GM19099 (cell line): ENCODE measurements around the gene ZNF304.

Experiments used
- POLR2A ChIP-seq: IDR thresholded peaks from 3 replicates; pipeline ENCODE4 v1.6.1; 2011; ENCODE audit warnings: low read depth; ENCODE audit not compliant: insufficient read length; ENCODE audit errors: extremely low read depth

The ZNF304 gene

GRCh38 chr19:57350877-57351805 lies at the start of gene ZNF304:
ZNF304 (plus strand) TSS chr19:57351271; CDS start chr19:57351665, 394 bp downstream.
- TF ChIP-seq POLR2A: peak; percentile 64

GRCh38 chr19:57302020-57302465 lies 49.0 kb upstream of the ZNF304 start:
- no peak for TF ChIP-seq POLR2A

GRCh38 chr19:57302727-57303401 lies 48.2 kb upstream of the ZNF304 start:
- TF ChIP-seq POLR2A: no peak

GRCh38 chr19:57305056-57305455 lies 46.0 kb upstream of the ZNF304 start:
- no peak for TF ChIP-seq POLR2A

- TF ChIP-seq POLR2A: no peak
Measured at GRCh38 chr19:57308514-57308913, 42.6 kb upstream of the ZNF304 start.

- TF ChIP-seq POLR2A: no peak
Measured at GRCh38 chr19:57310792-57311191, 40.3 kb upstream of the ZNF304 start.

GRCh38 chr19:57314146-57314545 lies 36.9 kb upstream of the ZNF304 start:
- TF ChIP-seq POLR2A: no peak

- no peak for TF ChIP-seq POLR2A
Measured at GRCh38 chr19:57317503-57317902, 33.6 kb upstream of the ZNF304 start.

GRCh38 chr19:57319869-57320179 lies 31.2 kb upstream of the ZNF304 start:
- no peak for TF ChIP-seq POLR2A

- peak; percentile 89 for TF ChIP-seq POLR2A
Measured at GRCh38 chr19:57320180-57321084, 30.6 kb upstream of the ZNF304 start, which contains the start of gene ZNF543. ZNF543 (plus strand) TSS chr19:57320472; CDS start chr19:57320854, 382 bp downstream.

- no peak for TF ChIP-seq POLR2A
Measured at GRCh38 chr19:57321116-57321515, 30.0 kb upstream of the ZNF304 start.

- TF ChIP-seq POLR2A: no peak
Measured at GRCh38 chr19:57321751-57322150, 29.3 kb upstream of the ZNF304 start.

GRCh38 chr19:57324992-57325391 lies 26.1 kb upstream of the ZNF304 start:
- TF ChIP-seq POLR2A: no peak

GRCh38 chr19:57327993-57328392 lies 23.1 kb upstream of the ZNF304 start:
- no peak for TF ChIP-seq POLR2A

- TF ChIP-seq POLR2A: no peak
Measured at GRCh38 chr19:57334191-57334590, 16.9 kb upstream of the ZNF304 start.
